Left ventricle myocardium inferior (tissue), 1 donor: ENCODE data around the gene ZFP30. TPM values are rescaled to one million over a fixed set of nuclear protein-coding genes. Genes with fewer than 3 reads are reported as not detected.
A peak's percentile ranks its signal among the peaks of the same experiment; 100 is the strongest.
"Not testable (repeated sequence)": the region's sequence is repeated elsewhere in the genome, so short reads cannot be mapped to it uniquely, and the experiment has no call there.

Experiments used
- DNase-seq: peaks from one replicate; pipeline ENCODE4 v3.0.0-alpha.2; 2020
- H3K27ac ChIP-seq: fragments of 200-600 bp; replicated peaks from 2 replicates; pipeline ENCODE4 v1.8.0; 2021
- H3K27me3 ChIP-seq: fragments of 200-600 bp; 2 replicates; pipeline ENCODE4 v1.8.0; 2021; ENCODE audit warnings: low read depth
- H3K36me3 ChIP-seq: fragments of 200-600 bp; 2 replicates; pipeline ENCODE4 v1.8.0; 2021
- H3K4me1 ChIP-seq: fragments of 200-600 bp; 2 replicates; pipeline ENCODE4 v1.8.0; 2021
- H3K4me3 ChIP-seq: fragments of 200-600 bp; 2 replicates; pipeline ENCODE4 v1.8.0; 2021; ENCODE audit warnings: mild to moderate bottlenecking, moderate library complexity
- H3K9me3 ChIP-seq: fragments of 200-600 bp; replicated peaks from 2 replicates; pipeline ENCODE4 v1.8.0; 2021
- CTCF ChIP-seq: fragments of 200-600 bp; IDR thresholded peaks from 2 replicates; pipeline ENCODE4 v1.8.0; 2021; ENCODE audit warnings: antibody characterized with exemption, mild to moderate bottlenecking, borderline replicate concordance
- intact Hi-C: fragments of 100-400 bp; cut with micrococcal nuclease; formaldehyde crosslinking; loops from one replicate; pipeline ENCODE4 v1.11.0; 2022
- total RNA-seq: library from RNA; stranded (reverse); fragmentation: NEBNext Ultra II Directional; extraction: Animal tissue kit (Norgen Biotek cat#: 25700); gene quantifications from one replicate; pipeline ENCODE4 v1.2.1, GENCODE V29; 2021
- donor health status: DM: no; HTN: yes; CAD: no; lungs with severe emphysema.

The ZFP30 gene
- total RNA-seq, 1 donor from 2014 or later = 7.7 TPM

GRCh38 chr19:37691881-37692504, 36.7 kb upstream of the ZFP30 start:
- intact Hi-C loops = no loop called here
- no peaks in the 10 kb centered on the region for H3K27me3 ChIP-seq
- peak overlapping the region; percentile 90 for H3K27ac ChIP-seq
- peaks cover 20% of the 10 kb centered on the region for H3K4me1 ChIP-seq
- H3K9me3 ChIP-seq = no peaks in the 10 kb centered on the region
- peaks cover 15% of the 10 kb centered on the region for H3K36me3 ChIP-seq
- DNase-seq = peak; percentile 88
- TF ChIP-seq CTCF = no peak
- H3K4me3 ChIP-seq = peak overlapping the region; percentile 80

GRCh38 chr19:37683520-37683919, 28.3 kb upstream of the ZFP30 start:
- intact Hi-C loops = no loop called here
- peaks cover 65% of the 10 kb centered on the region for H3K9me3 ChIP-seq

GRCh38 chr19:37669450-37669914, 14.2 kb upstream of the ZFP30 start:
- H3K4me1 ChIP-seq = no peaks in the 10 kb centered on the region
- no peak overlapping the region for H3K4me3 ChIP-seq
- peaks cover 76% of the 10 kb centered on the region for H3K36me3 ChIP-seq
- H3K27ac ChIP-seq = no peak overlapping the region
- intact Hi-C loops = no loop called here
- no peaks in the 10 kb centered on the region for H3K27me3 ChIP-seq
- TF ChIP-seq CTCF = no peak
- H3K9me3 ChIP-seq = peaks cover 100% of the 10 kb centered on the region
- no peak for DNase-seq

More at GRCh38 chr19:37683520-37683919, 28.3 kb upstream of the ZFP30 start:
- no peaks in the 10 kb centered on the region for H3K27me3 ChIP-seq
- no peak overlapping the region for H3K4me3 ChIP-seq
- DNase-seq = no peak
- H3K27ac ChIP-seq = no peak overlapping the region
- no peaks in the 10 kb centered on the region for H3K4me1 ChIP-seq
- no peak for TF ChIP-seq CTCF
- peaks cover 81% of the 10 kb centered on the region for H3K36me3 ChIP-seq

GRCh38 chr19:37657157-37657556, 1.9 kb upstream of the ZFP30 start:
- Histone ChIP-seq H3K36me3 (peaks cover 10% of the 10 kb centered on the region), H3K9me3 (peaks cover 30% of the 10 kb centered on the region), H3K4me1 (peaks cover 43% of the 10 kb centered on the region)
- H3K4me3 ChIP-seq, DNase-seq, H3K27me3 ChIP-seq, H3K27ac ChIP-seq, intact Hi-C loops: not testable (repeated sequence)

GRCh38 chr19:37655689-37656371, 565 bp upstream of the ZFP30 start:
- Histone ChIP-seq H3K36me3 (peaks cover 4% of the 10 kb centered on the region), H3K4me1 (peaks cover 43% of the 10 kb centered on the region), H3K9me3 (peaks cover 16% of the 10 kb centered on the region), H3K27me3 (no peaks in the 10 kb centered on the region), H3K27ac (peak overlapping the region; percentile 94), H3K4me3 (peak overlapping the region; percentile 75)
- no peak for TF ChIP-seq CTCF
- peak; percentile 88 for DNase-seq
- intact Hi-C loops = no loop called here

GRCh38 chr19:37654629-37655300, 500 bp downstream of the ZFP30 start:
- H3K4me3 ChIP-seq = peak overlapping the region; percentile 75
- DNase-seq = peak; percentile 13
- peaks cover 8% of the 10 kb centered on the region for H3K9me3 ChIP-seq
- peaks cover 43% of the 10 kb centered on the region for H3K4me1 ChIP-seq
- peaks cover 7% of the 10 kb centered on the region for H3K36me3 ChIP-seq
- no peaks in the 10 kb centered on the region for H3K27me3 ChIP-seq
- intact Hi-C loops = no loop called here
- H3K27ac ChIP-seq = peak overlapping the region; percentile 94
- TF ChIP-seq CTCF = no peak
